IMR-90 (cell line): Measurements from ENCODE around the gene PXYLP1. TPM values are rescaled to one million over a fixed set of nuclear protein-coding genes. Genes with fewer than 3 reads are reported as not detected.

Experiments
- ATAC-seq: fragments of 200-7000 bp; cut with Tn5 transposase; 2 replicates; pipeline ENCODE4 v1.9.1; 2020; ENCODE audit warnings: low read depth, mild to moderate bottlenecking, moderate library complexity
- BruUV-seq: library from RNA; stranded (reverse); fragments of 400-500 nt; replicated peaks from 2 replicates; lab custom pipeline; 2021; lab: Mats Ljungman, UMichigan
- CTCF ChIA-PET: fragments of 300-600 bp; formaldehyde crosslinking; extraction: SDS; loops from one replicate; lab custom pipeline; 2021; ENCODE audit warnings: antibody characterized with exemption; lab: Yijun Ruan, JAX
- POLR2A ChIA-PET: fragments of 300-600 bp; sonication (Branson Sonifier 250); formaldehyde crosslinking; loops from one replicate; lab custom pipeline; 2022; ENCODE audit warnings: antibody characterized with exemption; ENCODE audit not compliant: unreplicated experiment; lab: Charles Lee
- DNase-seq: peaks from one replicate; pipeline ENCODE4 v3.0.0; 2013
- H2AFZ ChIP-seq: replicated peaks from 2 replicates; pipeline ENCODE3; 2013; ENCODE audit warnings: low read length, mild to moderate bottlenecking; ENCODE audit not compliant: poor library complexity
- H2AK5ac ChIP-seq: 2 replicates; pipeline ENCODE4 v1.6.1; 2013; ENCODE audit warnings: low read depth, low read length, inconsistent platforms
- H2AK9ac ChIP-seq: replicated peaks from 2 replicates; pipeline ENCODE3; 2013; ENCODE audit warnings: mild to moderate bottlenecking, low read depth, low read length, moderate library complexity; ENCODE audit not compliant: poor library complexity
- H2BK120ac ChIP-seq: 2 replicates; pipeline ENCODE4 v1.6.1; 2013; ENCODE audit warnings: low read depth, low read length, inconsistent platforms
- H2BK15ac ChIP-seq: 3 replicates; pipeline ENCODE4 v1.6.1; 2013; ENCODE audit warnings: low read depth, low read length, inconsistent platforms
- H2BK20ac ChIP-seq: 2 replicates; pipeline ENCODE4 v1.6.1; 2013; ENCODE audit warnings: low read depth, mild to moderate bottlenecking, inconsistent platforms, low read length, moderate library complexity
- H2BK5ac ChIP-seq: 2 replicates; pipeline ENCODE4 v1.6.1; 2013; ENCODE audit warnings: mild to moderate bottlenecking, low read depth, low read length, inconsistent platforms; ENCODE audit not compliant: poor library complexity, severe bottlenecking
- H3K14ac ChIP-seq: replicated peaks from 2 replicates; pipeline ENCODE4 v1.6.1; 2013; ENCODE audit warnings: low read depth, low read length, inconsistent platforms
- H3K18ac ChIP-seq: 2 replicates; pipeline ENCODE4 v1.6.1; 2013; ENCODE audit warnings: low read depth, low read length, control low read depth
- H3K23ac ChIP-seq: 2 replicates; pipeline ENCODE4 v1.6.1; 2013; ENCODE audit warnings: low read depth, low read length, inconsistent platforms
- H3K27ac ChIP-seq: 2 replicates; pipeline ENCODE4 v1.5.1; 2013; ENCODE audit warnings: mild to moderate bottlenecking, control low read depth, low read length; ENCODE audit not compliant: insufficient read depth
- H3K27me3 ChIP-seq: 2 replicates; pipeline ENCODE4 v1.6.1; 2013; ENCODE audit warnings: low read length; ENCODE audit not compliant: control insufficient read depth, insufficient read depth
- H3K36me3 ChIP-seq: 2 replicates; pipeline ENCODE4 v1.6.1; 2013; ENCODE audit warnings: low read length, mixed read lengths; ENCODE audit not compliant: control insufficient read depth, insufficient read depth
- H3K4ac ChIP-seq: 2 replicates; pipeline ENCODE4 v1.6.1; 2013; ENCODE audit warnings: low read depth, low read length, inconsistent platforms
- H3K4me1 ChIP-seq: 2 replicates; pipeline ENCODE4 v1.6.1; 2013; ENCODE audit warnings: low read length, mixed read lengths; ENCODE audit not compliant: control insufficient read depth, insufficient read depth
- H3K4me2 ChIP-seq: 2 replicates; pipeline ENCODE4 v1.6.1; 2013; ENCODE audit warnings: low read depth, mild to moderate bottlenecking, control low read depth, low read length, moderate library complexity
- H3K4me3 ChIP-seq: 2 replicates; pipeline ENCODE4 v1.5.1; 2013; ENCODE audit warnings: low read depth, mild to moderate bottlenecking, control low read depth, low read length, moderate library complexity; ENCODE audit not compliant: insufficient read depth
- H3K56ac ChIP-seq: 2 replicates; pipeline ENCODE4 v1.6.1; 2013; ENCODE audit warnings: low read length, inconsistent platforms; ENCODE audit not compliant: insufficient read depth; ENCODE audit errors: extremely low read depth
- H3K79me1 ChIP-seq, 2 experiments: 2 replicates each; pipeline ENCODE4 v1.6.1; 2013; ENCODE audit warnings: low read length in 2 of 2, inconsistent platforms in 1 of 2, low read depth in 1 of 2
- H3K9ac ChIP-seq: 2 replicates; pipeline ENCODE4 v1.6.1; 2013; ENCODE audit warnings: low read depth, low read length, control low read depth
- H3K9me1 ChIP-seq: 2 replicates; pipeline ENCODE4 v1.6.1; 2013; ENCODE audit warnings: low read length, inconsistent platforms; ENCODE audit not compliant: insufficient read depth
- H3K9me3 ChIP-seq: 2 replicates; pipeline ENCODE4 v1.6.1; 2013; ENCODE audit warnings: low read length; ENCODE audit not compliant: control insufficient read depth, insufficient read depth
- H4K20me1 ChIP-seq: 2 replicates; pipeline ENCODE4 v1.6.1; 2013; ENCODE audit warnings: low read length, inconsistent platforms; ENCODE audit not compliant: insufficient read depth
- H4K5ac ChIP-seq: 2 replicates; pipeline ENCODE4 v1.6.1; 2013; ENCODE audit warnings: mild to moderate bottlenecking, low read depth, low read length, control low read depth
- H4K8ac ChIP-seq, 2 experiments: 2 replicates each; pipeline ENCODE4 v1.6.1; 2013; ENCODE audit warnings: low read depth in 2 of 2, low read length in 2 of 2, control low read depth in 1 of 2, inconsistent platforms in 1 of 2
- H4K91ac ChIP-seq: 2 replicates; pipeline ENCODE4 v1.6.1; 2013; ENCODE audit warnings: low read depth, low read length, inconsistent platforms; ENCODE audit not compliant: insufficient read depth
- BHLHE40 ChIP-seq: fragments of 150-350 bp; IDR thresholded peaks from 2 replicates; pipeline ENCODE4 v1.6.1; 2016; ENCODE audit warnings: mild to moderate bottlenecking, low read depth, low read length
- CEBPB ChIP-seq: IDR thresholded peaks from 2 replicates; pipeline ENCODE4 v1.6.1; 2012; ENCODE audit warnings: low read depth, low read length, improper control_type of control experiment
- CHD1 ChIP-seq: IDR thresholded peaks from 2 replicates; pipeline ENCODE4 v1.6.1; 2012; ENCODE audit warnings: low read depth, low read length, improper control_type of control experiment
- ELK1 ChIP-seq: fragments of 150-350 bp; IDR thresholded peaks from 2 replicates; pipeline ENCODE4 v1.6.1; 2016; ENCODE audit warnings: low read depth, mild to moderate bottlenecking, low read length, moderate library complexity, borderline replicate concordance
- MAFK ChIP-seq: IDR thresholded peaks from 2 replicates; pipeline ENCODE4 v1.6.1; 2012; ENCODE audit warnings: low read depth, low read length, improper control_type of control experiment
- MAZ ChIP-seq: IDR thresholded peaks from 2 replicates; pipeline ENCODE4 v1.6.1; 2012; ENCODE audit warnings: low read depth, mild to moderate bottlenecking, low read length, improper control_type of control experiment, moderate library complexity, borderline replicate concordance
- MXI1 ChIP-seq: IDR thresholded peaks from 2 replicates; pipeline ENCODE4 v1.6.1; 2012; ENCODE audit warnings: low read depth, mild to moderate bottlenecking, low read length, moderate library complexity, borderline replicate concordance
- POLR2A ChIP-seq: IDR thresholded peaks from 2 replicates; pipeline ENCODE4 v1.6.1; 2012; ENCODE audit warnings: mild to moderate bottlenecking, low read depth, low read length
- RAD21 ChIP-seq: IDR thresholded peaks from 2 replicates; pipeline ENCODE4 v1.6.1; 2012; ENCODE audit warnings: low read length, improper control_type of control experiment
- RCOR1 ChIP-seq: IDR thresholded peaks from 2 replicates; pipeline ENCODE4 v1.6.1; 2012; ENCODE audit warnings: mild to moderate bottlenecking, low read length, improper control_type of control experiment; ENCODE audit not compliant: insufficient replicate concordance
- RFX5 ChIP-seq: IDR thresholded peaks from 2 replicates; pipeline ENCODE4 v1.8.0; 2012; ENCODE audit warnings: low read depth, mild to moderate bottlenecking, low read length, moderate library complexity
- WGBS, 2 experiments: methylation state at CpG; one replicate each; pipeline versions ENCODE4 v1.1.5 to v1.1.7; 2013; ENCODE audit warnings: missing lambda C conversion rate in 2 of 2; ENCODE audit not compliant: insufficient read length in 1 of 2; ENCODE audit errors: extremely low coverage in 2 of 2; 5-methylcytosine and 5-hydroxymethylcytosine counted together
- dilution Hi-C: fragments of 300-500 bp; cut with HindIII; formaldehyde crosslinking; loops from one replicate; pipeline ENCODE4 v1.14.3; 2018; ENCODE audit warnings: low sequenced_read_pairs; ENCODE audit not compliant: unreplicated experiment
- in situ Hi-C: fragments of 300-500 bp; cut with MboI; formaldehyde crosslinking; loops from 3 replicates; pipeline ENCODE4 v1.14.3; 2019; ENCODE audit warnings: low sequenced_read_pairs, inconsistent platforms, mixed read lengths
- intact Hi-C: fragments of 100-400 bp; cut with micrococcal nuclease; formaldehyde crosslinking; loops from 2 replicates; pipeline ENCODE4 v1.10.0; 2022
- polyA plus RNA-seq, 3 experiments: library from polyadenylated mRNA; depleted of rRNA; stranded (reverse); fragments of >200 nt; gene quantifications; 2 replicates each; pipeline ENCODE4 v1.2.3, GENCODE V29; 2012; ENCODE audit warnings: low replicate concordance in 1 of 3
- total RNA-seq: library from RNA; depleted of rRNA; stranded (reverse); fragments of >200 nt; gene quantifications from 2 replicates; pipeline ENCODE4 v1.2.3, GENCODE V29; 2012
- TF ChIP-seq, protein P1 (sequence below): fragments of 150-350 bp; IDR thresholded peaks from 2 replicates; pipeline ENCODE4 v1.6.1; 2017; ENCODE audit warnings: mild to moderate bottlenecking, antibody characterized with exemption, low read length, low read depth

The PXYLP1 gene
- total and polyA plus RNA-seq, 2 of the 4 experiments (the other 2 are of a cell fraction) = 11.7 to 15.6 TPM

DNA sequence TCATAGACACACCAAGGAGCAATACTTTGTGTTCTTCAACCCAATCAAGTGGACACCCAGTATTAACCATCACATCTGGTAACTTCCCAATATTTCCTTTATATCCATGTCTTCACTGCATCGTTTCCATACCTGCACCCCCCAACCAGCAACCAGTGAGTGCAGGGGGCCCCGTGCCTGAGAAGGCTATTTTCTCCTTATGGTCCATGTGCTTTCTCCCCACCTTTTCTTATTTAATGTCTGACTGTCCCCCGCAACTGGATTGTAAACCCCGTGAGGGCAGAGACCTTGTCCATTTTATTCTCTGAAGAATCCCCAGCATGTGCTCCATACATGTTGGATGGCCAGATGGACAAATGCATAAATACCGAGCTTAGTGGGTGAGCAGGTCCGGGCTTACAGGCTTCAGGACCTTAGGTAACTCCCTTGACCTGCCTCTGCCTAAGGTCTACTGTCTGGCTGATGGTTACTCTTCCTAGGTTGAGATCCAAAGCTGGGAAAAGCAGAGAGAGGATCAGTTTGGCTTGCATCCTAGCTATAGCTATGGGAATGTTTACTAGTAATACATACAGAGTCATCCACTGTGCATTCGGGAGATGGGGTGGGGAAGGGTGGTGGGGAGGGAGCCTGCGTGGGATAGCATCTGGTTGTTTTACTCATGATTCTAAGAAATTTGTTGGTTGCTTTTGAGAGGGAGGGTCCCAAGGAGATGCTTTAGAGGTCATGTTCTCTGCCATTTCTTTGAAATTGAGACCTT is 41.5 kb downstream of the PXYLP1 start (continued):
- no peak for TF ChIP-seq ELK1

DNA sequence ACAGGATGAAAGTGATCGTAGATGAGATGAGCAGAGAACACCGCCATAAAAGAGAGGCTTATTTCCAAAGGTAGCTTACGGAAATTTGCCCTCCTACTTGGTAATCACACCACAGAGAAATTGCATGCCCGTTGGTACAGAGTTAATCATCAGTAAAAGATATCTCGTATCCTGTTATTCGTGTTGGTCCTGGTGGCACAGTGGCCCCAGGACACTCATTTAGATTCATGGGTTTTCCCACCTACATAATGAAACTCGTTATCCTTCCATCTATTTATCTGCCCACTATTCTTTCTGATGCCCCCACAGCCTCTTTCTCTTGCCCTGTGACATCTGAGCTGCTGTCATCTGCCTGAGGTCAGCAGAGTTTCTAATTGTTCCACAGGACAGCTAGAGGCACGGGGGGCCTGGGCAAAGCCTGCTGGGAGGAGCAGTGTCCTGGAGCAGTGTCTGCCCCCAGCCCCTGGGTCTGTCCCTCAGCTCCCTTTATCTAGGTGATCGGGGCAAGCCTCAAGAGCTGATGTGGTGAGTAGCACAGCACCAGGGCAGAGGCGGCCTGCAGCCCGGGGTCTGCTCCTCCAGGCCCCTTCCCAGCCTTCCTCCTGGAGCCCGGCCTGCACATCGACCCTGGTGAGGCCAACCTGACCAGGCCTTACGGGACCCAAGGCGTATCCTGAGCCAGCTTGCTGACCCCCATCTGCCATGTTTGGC is 42.2 kb downstream of the PXYLP1 start:
- H4K5ac ChIP-seq = no peak overlapping the region
- no peak overlapping the region for H4K91ac ChIP-seq
- H3K23ac ChIP-seq = no peak overlapping the region
- no peak overlapping the region for H4K8ac ChIP-seq
- CTCF ChIA-PET = interaction anchor here (0.7 to 1.1 kb wide), 3 partner anchors 26 to 29 kb away, joined by 3 read pairs; no protein-coding TSS in a partner anchor
- H2BK120ac ChIP-seq = no peak overlapping the region
- no peak overlapping the region for H3K14ac ChIP-seq
- no peak overlapping the region for H2BK5ac ChIP-seq
- no peak overlapping the region for H3K9ac ChIP-seq
- H3K79me1 ChIP-seq = no peaks in the 10 kb centered on the region; a peak in 1 of 4 replicates
- H3K27ac ChIP-seq = no peak overlapping the region
- no peak overlapping the region for H2AK5ac ChIP-seq
- no peak for ATAC-seq
- no peaks in the 10 kb centered on the region for H4K20me1 ChIP-seq
- intact Hi-C loops = no loop called here
- no peak overlapping the region for H2BK15ac ChIP-seq
- no peak overlapping the region for H3K4ac ChIP-seq
- H2AFZ ChIP-seq = no peak overlapping the region
- no peaks in the 10 kb centered on the region for H3K27me3 ChIP-seq
- dilution Hi-C loops = no loop called here
- no peak overlapping the region for H2AK9ac ChIP-seq
- H3K36me3 ChIP-seq = no peaks in the 10 kb centered on the region; the same call in 1 of the 2 replicates
- POLR2A ChIA-PET = no interaction called here
- peaks cover 11% of the 10 kb centered on the region for H3K4me1 ChIP-seq
- no peak for DNase-seq
- no peak overlapping the region for H3K4me2 ChIP-seq
- H3K9me1 ChIP-seq = peaks cover 5% of the 10 kb centered on the region
- no TSS peak for BruUV-seq
- H3K9me3 ChIP-seq = no peaks in the 10 kb centered on the region
- no peak overlapping the region for H3K18ac ChIP-seq
- H3K4me3 ChIP-seq = no peak overlapping the region
- 91% methylated on average over 8 of the region's 15 CpGs; no CpG with 5 or more reads in 1 of the 2 experiments for WGBS, 2 experiments
- 0 out of 2 replicates have a peak overlapping the region, but pooled peaks have one; percentile 31 for H2BK20ac ChIP-seq
- in situ Hi-C loops = no loop called here
- no peak overlapping the region for H3K56ac ChIP-seq
- no peak for TF ChIP-seq RCOR1
- TF ChIP-seq ELK1 = no peak
- TF ChIP-seq MXI1 = no peak
- TF ChIP-seq BHLHE40 = no peak
- no peak for TF ChIP-seq RFX5
- TF ChIP-seq, protein P1, sequence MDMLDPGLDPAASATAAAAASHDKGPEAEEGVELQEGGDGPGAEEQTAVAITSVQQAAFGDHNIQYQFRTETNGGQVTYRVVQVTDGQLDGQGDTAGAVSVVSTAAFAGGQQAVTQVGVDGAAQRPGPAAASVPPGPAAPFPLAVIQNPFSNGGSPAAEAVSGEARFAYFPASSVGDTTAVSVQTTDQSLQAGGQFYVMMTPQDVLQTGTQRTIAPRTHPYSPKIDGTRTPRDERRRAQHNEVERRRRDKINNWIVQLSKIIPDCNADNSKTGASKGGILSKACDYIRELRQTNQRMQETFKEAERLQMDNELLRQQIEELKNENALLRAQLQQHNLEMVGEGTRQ = no peak
- TF ChIP-seq CHD1 = no peak
- TF ChIP-seq RAD21 = no peak
- TF ChIP-seq CEBPB = no peak
- TF ChIP-seq MAFK = no peak
- no peak for TF ChIP-seq MAZ
- TF ChIP-seq POLR2A = no peak
